A549 (cell line): ENCODE results near the gene TXNDC17. TPM values are rescaled to one million over a fixed set of nuclear protein-coding genes. Genes with fewer than 3 reads are reported as not detected.
A peak's percentile ranks its signal among the peaks of the same experiment; 100 is the strongest.

Source experiments
- ATOH8 ChIP-seq: fragments of 250-450 bp; sonication (Bioruptor Pico); IDR thresholded peaks from 2 replicates; pipeline ENCODE4 v1.5.0; 2020; ENCODE audit warnings: low read depth, mild to moderate bottlenecking, moderate library complexity
- CBX8 ChIP-seq: fragments of 200-600 bp; sonication (generic); IDR thresholded peaks from 2 replicates; pipeline ENCODE4 v1.6.1; 2016
- EHF ChIP-seq: fragments of 250-450 bp; sonication (Bioruptor Pico); IDR thresholded peaks from 2 replicates; pipeline ENCODE4 v1.5.0; 2020; ENCODE audit warnings: mild to moderate bottlenecking
- FOXS1 ChIP-seq: fragments of 250-450 bp; sonication (Bioruptor Pico); IDR thresholded peaks from 2 replicates; pipeline ENCODE4 v1.5.0; 2020; ENCODE audit warnings: mild to moderate bottlenecking, moderate library complexity
- GATA3 ChIP-seq: IDR thresholded peaks from 2 replicates; pipeline ENCODE4 v1.6.1; 2012; ENCODE audit warnings: borderline replicate concordance
- HES2 ChIP-seq: fragments of >200 bp; sonication (Bioruptor Twin); formaldehyde crosslinking; IDR thresholded peaks from 2 replicates; pipeline ENCODE4 v1.6.1; 2016
- HOXB13 ChIP-seq: fragments of 250-450 bp; sonication (Bioruptor Pico); IDR thresholded peaks from 2 replicates; pipeline ENCODE4 v1.5.0; 2020; ENCODE audit warnings: low read depth, mild to moderate bottlenecking, moderate library complexity
- HOXB5 ChIP-seq: fragments of 250-450 bp; sonication (Bioruptor Pico); IDR thresholded peaks from 2 replicates; pipeline ENCODE4 v1.5.0; 2020; ENCODE audit warnings: mild to moderate bottlenecking, moderate library complexity
- JUN ChIP-seq, 2 experiments: fragments of >200 bp; sonication (Bioruptor Twin); formaldehyde crosslinking; IDR thresholded peaks; 2 replicates in 1 of 2; 3 replicates in 1 of 2; pipeline ENCODE4 v1.6.1; 2016 to 2017
- JUNB ChIP-seq: fragments of >200 bp; sonication (Bioruptor Twin); formaldehyde crosslinking; IDR thresholded peaks from 2 replicates; pipeline ENCODE4 v1.6.1; 2016
- KDM1A ChIP-seq: fragments of 200-600 bp; sonication (generic); IDR thresholded peaks from 2 replicates; pipeline ENCODE4 v1.6.1; 2016; ENCODE audit warnings: low read depth, mild to moderate bottlenecking
- KDM5A ChIP-seq: fragments of 200-600 bp; sonication (generic); IDR thresholded peaks from 2 replicates; pipeline ENCODE4 v1.6.1; 2016; ENCODE audit warnings: antibody characterized with exemption, mild to moderate bottlenecking
- MAX ChIP-seq: IDR thresholded peaks from 2 replicates; pipeline ENCODE4 v1.6.1; 2012
- MYC ChIP-seq: IDR thresholded peaks from 2 replicates; pipeline ENCODE4 v1.6.1; 2012; ENCODE audit warnings: mild to moderate bottlenecking, inconsistent platforms, low read length, improper control_type of control experiment, borderline replicate concordance
- PHF8 ChIP-seq: fragments of 200-600 bp; sonication (generic); IDR thresholded peaks from 2 replicates; pipeline ENCODE4 v1.6.1; 2016; ENCODE audit warnings: low read depth, mild to moderate bottlenecking, antibody characterized with exemption, moderate library complexity, borderline replicate concordance
- RAD21 ChIP-seq, 2 experiments: fragments of >200 bp in 1 of 2; sonication (Bioruptor Twin) in 1 of 2; formaldehyde crosslinking in 1 of 2; IDR thresholded peaks in 1 of 2; conservative IDR thresholded peaks in 1 of 2; 2 replicates in 1 of 2; 3 replicates in 1 of 2; pipeline ENCODE4 v1.6.1; 2012 to 2018; ENCODE audit warnings: inconsistent platforms in 1 of 2
- RARB ChIP-seq: fragments of 250-450 bp; sonication (Bioruptor Pico); IDR thresholded peaks from 2 replicates; pipeline ENCODE4 v1.8.0; 2021; ENCODE audit warnings: mild to moderate bottlenecking, moderate library complexity
- RCOR1 ChIP-seq: fragments of 150-350 bp; IDR thresholded peaks from 2 replicates; pipeline ENCODE4 v1.6.1; 2014; ENCODE audit warnings: antibody characterized with exemption, low read length, low read depth
- REST ChIP-seq: fragments of 200-600 bp; sonication (generic); IDR thresholded peaks from 2 replicates; pipeline ENCODE4 v1.6.1; 2016; ENCODE audit warnings: antibody characterized with exemption, mild to moderate bottlenecking, moderate library complexity
- SREBF2 ChIP-seq: fragments of 450-650 bp; IDR thresholded peaks from 2 replicates; pipeline ENCODE4 v1.6.1; 2014; ENCODE audit warnings: mild to moderate bottlenecking, moderate library complexity
- TFCP2L1 ChIP-seq: fragments of 250-450 bp; sonication (Bioruptor Pico); IDR thresholded peaks from 2 replicates; pipeline ENCODE4 v1.5.0; 2021; ENCODE audit warnings: mild to moderate bottlenecking
- USF2 ChIP-seq: fragments of 450-650 bp; IDR thresholded peaks from 2 replicates; pipeline ENCODE4 v1.6.1; 2014; ENCODE audit warnings: antibody characterized with exemption
- ZC3H11A ChIP-seq: fragments of 450-650 bp; IDR thresholded peaks from 2 replicates; pipeline ENCODE4 v1.6.1; 2014; ENCODE audit warnings: antibody characterized with exemption, mild to moderate bottlenecking
- ZNF302 ChIP-seq: fragments of 250-450 bp; sonication (Bioruptor Pico); IDR thresholded peaks from 2 replicates; pipeline ENCODE4 v1.9.0; 2021; ENCODE audit warnings: inconsistent platforms, mild to moderate bottlenecking, moderate library complexity
- polyA plus RNA-seq, 4 experiments: library from polyadenylated mRNA; depleted of rRNA in 3 of 4; stranded (reverse); fragments of >200 nt; fragmentation: RNase III in 1 of 4; extraction: RNeasy Plus Mini Kit Qiagen cat#74134 plus additional on column Dnase treatment in 1 of 4; gene quantifications; 2 replicates in 3 of 4; 3 replicates in 1 of 4; pipeline ENCODE4 v1.2.3, GENCODE V29; 2011 to 2017

The TXNDC17 gene
- polyA plus RNA-seq, 2 of the 4 experiments (the other 2 are of a cell fraction) = 572 to 621 TPM

GRCh38 chr17:6640536-6641246 is at the start of gene TXNDC17, which contains the start of gene KIAA0753 (continued):
- TF ChIP-seq PHF8 (peak; percentile 89), HES2 (no peak), ATOH8 (CRISPR knock-in tag) (no peak), ZNF302 (CRISPR knock-in tag) (no peak), TFCP2L1 (CRISPR knock-in tag) (peak; percentile 79), RARB (CRISPR knock-in tag) (peak; percentile 59; the same call in 1 of the 2 replicates), RAD21 (conservative IDR thresholded peaks at IDR 0.05 in 1 of 2, IDR thresholded peaks at IDR 0.05 in 1 of 2) (0 out of 5 replicates have a peak, but pooled peaks of 1 of the 2 experiments have one; percentile 22), USF2 (no peak), HOXB13 (CRISPR knock-in tag) (no peak), EHF (CRISPR knock-in tag) (no peak), JUN (IDR thresholded peaks at IDR 0.05) (peak; percentile 81 to 90; a peak in 4 of 5 replicates), KDM1A (no peak), JUNB (no peak), GATA3 (peak; percentile 41; the same call in 1 of the 2 replicates), FOXS1 (CRISPR knock-in tag) (no peak), CBX8 (no peak), MYC (peak; percentile 87), HOXB5 (CRISPR knock-in tag) (no peak), SREBF2 (no peak), ZC3H11A (no peak), KDM5A (no peak), REST (peak; percentile 41), MAX (peak; percentile 78), RCOR1 (no peak)
